A549 treated with DMSO at 1 μM for 4 hours (cell line): Measurements from ENCODE around the gene TRIM60. TPM values are rescaled to one million over a fixed set of nuclear protein-coding genes. Genes with fewer than 3 reads are reported as not detected.

Experiments used
- total RNA-seq: library from RNA; stranded (reverse); fragments of 200-300 nt; extraction: Qiagen RNA extraction; gene quantifications from 5 replicates; pipeline ENCODE4 v1.2.3, GENCODE V29; 2022; ENCODE audit warnings: low read depth

The TRIM60 gene
- total RNA-seq: not detected in 5 replicates

DNA sequence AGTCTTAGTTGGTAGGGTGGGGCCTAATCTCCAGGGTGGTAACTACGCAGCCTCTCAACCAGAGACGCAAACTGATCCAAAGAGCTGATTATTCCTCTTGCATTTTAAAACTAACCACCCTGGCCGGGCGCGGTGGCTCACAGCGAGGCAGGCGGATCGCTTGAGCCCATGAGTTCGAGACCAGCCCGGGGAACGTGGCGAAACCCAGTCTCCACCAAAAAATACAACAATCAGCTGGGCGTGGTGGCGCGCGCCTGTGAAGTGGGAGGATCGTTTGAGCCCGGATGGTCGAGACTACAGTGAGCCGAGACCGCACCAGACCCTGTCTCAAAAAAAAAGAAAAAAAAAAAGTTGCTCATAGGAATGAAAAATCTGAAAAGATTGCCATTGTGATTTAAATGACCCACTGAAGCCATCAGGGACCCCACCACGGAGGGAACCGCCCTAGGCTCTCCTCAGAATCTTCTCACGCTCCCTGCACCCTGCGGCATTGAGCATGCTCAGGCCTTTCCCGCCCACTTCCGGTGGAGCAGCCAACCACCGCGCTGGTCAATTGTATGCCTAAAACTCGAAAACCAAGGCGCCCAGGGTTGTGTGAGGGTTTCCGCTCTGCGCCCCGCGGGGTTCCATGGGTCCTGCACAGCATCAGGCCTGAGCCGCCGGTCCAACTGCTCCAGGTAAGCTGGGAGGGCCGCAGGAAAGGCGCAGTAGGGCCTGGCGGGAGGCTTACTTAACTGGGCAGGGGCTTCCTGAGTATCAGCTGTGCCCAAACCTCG, at the start of gene TRIM60:
TSS of gene TRIM60 (plus strand) at position 564 of the 776 bp plus-strand sequence. CDS start 8,074 bp downstream, outside the sequence.

DNA sequence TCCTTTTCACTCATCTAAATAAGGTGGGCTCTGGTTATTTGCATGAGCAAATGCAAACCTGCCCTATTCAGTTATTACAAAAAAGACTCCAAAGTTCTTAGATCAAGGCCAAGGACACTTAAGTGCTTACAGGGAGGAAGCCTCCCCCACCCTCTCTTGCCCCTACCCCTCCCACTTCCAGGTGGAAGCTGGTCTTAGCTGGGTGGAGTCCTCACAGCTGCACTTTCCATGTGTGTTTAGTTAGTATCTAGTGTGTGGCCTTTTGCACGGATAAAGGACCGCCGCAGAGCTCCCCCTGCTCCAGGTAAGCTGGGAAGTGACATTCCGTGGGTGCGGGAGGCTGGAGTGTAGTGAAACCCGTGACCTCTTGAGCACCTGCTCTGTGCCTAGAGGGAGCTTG, 21.8 kb downstream of the TRIM60 start, which contains the start of gene TRIM75:
TSS of gene TRIM75 (plus strand) at position 222 of the 400 bp plus-strand sequence. CDS start 5,282 bp downstream, outside the sequence.

Other genes starting within 250 kb of the TRIM60 start
- not detected in 5 replicates for gene APELA, start 154.8 kb upstream of the TRIM60 start, total RNA-seq
- not detected in 5 replicates for gene TRIM61, start 54.3 kb upstream of the TRIM60 start, total RNA-seq
- gene TRIM75, start 21.9 kb downstream of the TRIM60 start, total RNA-seq: not detected in 5 replicates
- 8.3 to 9.8 TPM (median 8.9 TPM) in 5 replicates for gene TMEM192, start 80.9 kb downstream of the TRIM60 start, total RNA-seq
- 9.9 to 13.0 TPM (median 12.0 TPM) in 5 replicates for gene KLHL2, start 175.6 kb downstream of the TRIM60 start, total RNA-seq